ENCODE results near the gene FAM210A.

DNA sequence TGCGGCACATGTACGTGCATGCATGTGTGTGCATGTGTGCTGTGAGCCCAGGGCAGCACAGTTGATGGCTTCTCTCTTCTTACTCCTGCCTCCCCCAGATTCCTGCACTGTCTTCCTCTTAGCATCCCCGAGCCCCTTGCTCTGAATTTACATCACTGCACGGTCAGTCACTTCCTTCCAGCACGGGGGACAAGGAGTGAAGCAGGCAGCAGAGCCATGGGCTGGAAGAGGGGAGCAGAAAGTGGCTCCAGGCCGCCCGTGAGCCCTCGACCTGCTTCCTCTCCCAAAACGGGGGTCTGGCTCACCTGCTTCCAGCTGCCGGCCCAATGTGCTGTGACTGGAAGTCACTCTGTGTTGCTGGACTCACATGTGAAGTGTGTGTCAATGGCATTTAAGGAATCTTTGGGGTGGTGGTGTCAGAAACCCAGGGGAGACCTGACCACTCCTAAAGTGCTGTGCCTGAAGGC lies 106.1 kb downstream of the FAM210A start:
- no peak for TF ChIP-seq POLR2A (IDR thresholded peaks at IDR 0.05; ENCODE audit: low read length)
- no peak for TF ChIP-seq GATA1 (IDR thresholded peaks at IDR 0.05; ENCODE audit: low read depth, low read length)
